Measurements from ENCODE around the gene DES. TPM values are rescaled to one million over a fixed set of nuclear protein-coding genes. Genes with fewer than 3 reads are reported as not detected.

Gene DES
- total RNA-seq, 1 experiment from 2014 or later: 4.2 TPM

- Histone ChIP-seq H3K4me2 (ENCODE audit: low read length) (no peak overlapping the region), H3K36me3 (ENCODE audit: control insufficient read depth in 1 of 2, insufficient read depth in 2 of 2, low read length in 2 of 2) (peaks cover 3 to 14% of the 10 kb centered on the region in 2 experiments; a peak in 3 of 4 replicates), H3K4me1 (ENCODE audit: control insufficient read depth in 1 of 2, insufficient read depth in 2 of 2, low read length in 2 of 2) (peaks cover 0 to 6% of the 10 kb centered on the region in 2 experiments; a peak in 2 of 4 replicates), H3K9ac (ENCODE audit: low read length) (no peak overlapping the region), H3K9me2 (ENCODE audit: insufficient read depth) (no peaks in the 10 kb centered on the region), H3K79me2 (ENCODE audit: insufficient read depth, low read length) (no peaks in the 10 kb centered on the region), H2AFZ (ENCODE audit: low read depth, low read length, poor library complexity, severe bottlenecking) (no peak overlapping the region), H3K4me3 (replicated peaks in 1 of 2; ENCODE audit: low read depth in 1 of 2, low read length in 2 of 2) (no peak overlapping the region), H4K20me1 (ENCODE audit: insufficient read depth) (no peaks in the 10 kb centered on the region), H3K27ac (ENCODE audit: low read depth, low read length) (no peak overlapping the region), H3K9me3 (ENCODE audit: control insufficient read depth in 1 of 2, insufficient read depth in 1 of 2, low read depth in 1 of 2, low read length in 2 of 2) (no peaks in the 10 kb centered on the region), H3K27me3 (ENCODE audit: insufficient read depth, low read length) (no peaks in the 10 kb centered on the region)
- RAD21 ChIA-PET (ENCODE audit: low non-redundant PET in 1 of 2, low total read pairs in 2 of 2, uncharacterized antibody in 2 of 2, unreplicated experiment in 2 of 2): no interaction called here
- intact Hi-C loops (cut with micrococcal nuclease): no loop called here
- CTCF ChIA-PET: interaction anchor here (1.4 kb wide), 1 partner anchor 64 kb away, joined by 3 read pairs; no protein-coding TSS in a partner anchor
- DNase-seq (ENCODE audit: low read depth, low spot score) (no peak), ATAC-seq (no peak)
- POLR2A ChIA-PET: no interaction called here
- TF ChIP-seq SIN3A (IDR thresholded peaks at IDR 0.05; ENCODE audit: low read depth) (no peak), YY1 (IDR thresholded peaks at IDR 0.05; ENCODE audit: extremely low read depth, insufficient replicate concordance, low read depth, low read length) (no peak), EZH2phosphoT487 (IDR thresholded peaks at IDR 0.05; ENCODE audit: borderline replicate concordance) (no peak), SP1 (IDR thresholded peaks at IDR 0.05; ENCODE audit: low read depth) (no peak), FOSL1 (IDR thresholded peaks at IDR 0.05; ENCODE audit: low read depth) (no peak), TCF7L2 (IDR thresholded peaks at IDR 0.05; ENCODE audit: borderline replicate concordance, extremely low read depth, insufficient read depth, insufficient read length) (no peak), MAX (IDR thresholded peaks at IDR 0.05) (no peak), CEBPB (IDR thresholded peaks at IDR 0.05; ENCODE audit: low read depth) (no peak), JUND (IDR thresholded peaks at IDR 0.05) (no peak), ZFX (IDR thresholded peaks at IDR 0.05) (no peak), RAD21 (IDR thresholded peaks at IDR 0.05; ENCODE audit: low read depth) (no peak), ZNF274 (IDR thresholded peaks at IDR 0.05; ENCODE audit: low read depth, low read length) (no peak), ATF3 (IDR thresholded peaks at IDR 0.05) (no peak), SRF (IDR thresholded peaks at IDR 0.05; ENCODE audit: low read depth) (no peak), EGR1 (IDR thresholded peaks at IDR 0.05; ENCODE audit: low read depth) (no peak), EZH2 (IDR thresholded peaks at IDR 0.05) (no peak), ZBTB33 (IDR thresholded peaks at IDR 0.05; ENCODE audit: extremely low read depth, insufficient replicate concordance, low read length) (no peak), POLR2A (IDR thresholded peaks at IDR 0.05; ENCODE audit: borderline replicate concordance, extremely low read depth, insufficient read depth, insufficient read length) (no peak)
- BruUV-seq (replicated peaks): no TSS peak
Measured at GRCh38 chr2:219465659-219466561, 47.7 kb downstream of the DES start.

Data from HCT116 (cell line).